Activated CD8-positive, alpha-beta memory T cell treated with anti-CD3 and anti-CD28 coated beads for 24 hours (primary cell): ENCODE data around the gene ZSWIM9.
"Not testable (repeated sequence)": the region's sequence is repeated elsewhere in the genome, so short reads cannot be mapped to it uniquely, and the experiment has no call there.

Source experiments
- DNase-seq: peaks from one replicate; pipeline ENCODE4 v3.0.0-alpha.2; 2020

The ZSWIM9 gene

GRCh38 chr19:48220784-48221183, 50.3 kb downstream of the ZSWIM9 start:
- not testable (repeated sequence) for DNase-seq

DNA sequence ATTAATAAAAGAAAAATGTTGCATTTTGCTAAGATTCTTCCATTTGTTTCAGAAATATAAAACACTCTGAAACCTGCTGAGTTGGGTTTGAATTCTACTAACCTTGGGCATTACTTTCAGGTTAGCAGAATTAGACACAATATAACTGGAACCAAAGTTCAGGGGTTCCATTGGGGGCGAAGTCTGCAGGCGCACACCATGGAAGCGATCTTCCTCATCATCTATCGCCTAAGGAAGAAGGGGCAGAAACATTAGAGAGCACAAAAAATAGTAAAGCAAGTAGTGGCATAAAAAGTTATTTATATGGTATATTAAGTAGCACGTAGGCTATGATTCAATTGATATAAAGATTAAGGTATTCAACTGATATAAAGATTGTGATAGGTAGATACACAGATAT, 51.1 kb downstream of the ZSWIM9 start:
- DNase-seq = no peak

- no peak for DNase-seq
These were observed 60.2 kb downstream of the ZSWIM9 start for GRCh38 chr19:48230555-48231129.

GRCh38 chr19:48237057-48237456, 66.6 kb downstream of the ZSWIM9 start:
- no peak for DNase-seq

DNA sequence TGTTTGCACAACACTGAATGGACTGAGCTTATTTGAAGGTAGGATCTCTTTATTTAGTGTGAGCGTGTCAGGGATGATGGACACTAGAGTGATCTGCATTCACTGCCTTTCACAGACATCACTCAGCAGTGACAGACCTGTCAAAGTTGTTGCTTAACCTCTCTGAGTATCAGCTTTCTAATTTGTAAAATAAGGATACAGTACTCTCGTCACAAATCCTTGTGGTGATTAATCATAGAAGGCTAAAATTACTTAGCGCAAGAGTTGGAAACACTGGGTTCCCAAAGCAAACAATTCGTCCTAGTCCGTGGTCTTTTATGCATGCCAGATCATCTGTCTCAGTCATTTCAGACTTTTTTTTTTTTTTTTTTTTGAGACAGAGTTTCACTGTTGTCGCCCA, 68.6 kb downstream of the ZSWIM9 start:
- DNase-seq = no peak

DNA sequence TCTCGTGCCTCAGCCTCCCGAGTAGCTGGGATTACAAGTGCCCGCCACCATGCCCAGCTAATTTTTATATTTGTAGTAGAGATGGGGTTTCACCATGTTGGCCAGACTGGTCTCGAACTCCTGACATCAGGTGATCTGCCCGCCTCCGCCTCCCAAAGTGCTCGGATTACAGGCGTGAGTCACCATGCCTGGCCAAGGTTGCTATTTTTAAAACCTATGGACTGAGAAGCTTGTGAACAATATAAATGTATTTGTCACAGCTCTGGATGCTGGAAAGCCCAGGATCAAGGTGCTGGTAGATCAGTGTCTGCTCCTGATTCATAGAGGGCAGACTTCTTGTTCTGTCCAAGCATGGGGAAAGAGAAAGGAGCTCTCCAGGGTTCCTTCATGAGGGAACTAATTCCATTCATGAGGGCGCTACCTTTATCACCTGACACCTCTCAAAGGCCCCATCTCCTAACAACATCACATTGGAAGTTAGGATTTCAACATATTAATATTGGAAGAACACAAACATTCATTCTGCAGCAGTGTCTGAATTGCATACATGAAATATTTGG, 69.2 kb downstream of the ZSWIM9 start:
- no peak for DNase-seq

DNA sequence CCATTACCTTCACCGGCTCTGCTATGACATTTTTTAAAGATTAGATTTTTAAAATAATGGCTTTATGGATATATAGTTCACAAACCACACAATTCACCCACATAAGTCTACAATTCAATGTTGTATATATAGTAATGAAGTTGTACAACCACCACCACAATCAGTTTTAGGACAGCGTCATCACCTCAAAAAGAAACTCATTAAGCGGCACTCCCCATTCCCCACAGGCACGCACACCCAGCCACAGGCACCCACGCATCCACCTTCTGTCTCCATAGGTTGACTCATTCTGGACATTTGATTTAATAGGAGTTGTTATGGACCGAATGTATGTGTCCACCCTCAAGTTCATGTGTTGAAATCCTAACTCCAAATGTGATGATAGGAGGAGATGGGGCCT, 71.3 kb downstream of the ZSWIM9 start:
- not testable (repeated sequence) for DNase-seq

DNA sequence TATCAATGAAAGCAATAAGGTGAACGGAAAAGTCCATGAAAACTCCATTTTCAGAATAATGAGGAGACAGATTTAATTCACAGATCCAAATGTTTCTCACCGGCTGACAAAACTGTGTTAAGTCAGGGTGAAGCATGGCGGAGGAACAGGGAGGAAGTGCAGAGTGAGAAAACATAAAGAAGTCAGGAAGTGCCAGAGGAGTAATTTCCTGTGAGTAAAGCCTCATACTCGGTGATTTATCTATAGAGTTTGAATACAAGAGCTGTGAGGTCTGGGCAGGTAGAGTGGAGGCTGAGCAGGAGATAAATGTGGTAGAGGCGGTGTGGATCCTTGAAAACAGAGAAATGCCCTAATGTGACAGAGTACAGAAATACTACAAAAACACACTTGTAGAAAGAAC, 73.8 kb downstream of the ZSWIM9 start:
- no peak for DNase-seq

- DNase-seq = no peak
These were observed 75.6 kb downstream of the ZSWIM9 start for GRCh38 chr19:48246101-48246500.

GRCh38 chr19:48247212-48247611, 76.7 kb downstream of the ZSWIM9 start:
- no peak for DNase-seq
